ENCODE results near the gene NELFB.
A peak's percentile ranks its signal among the peaks of the same experiment; 100 is the strongest.

The NELFB gene

GRCh38 chr9:137270929-137271695, 16.0 kb downstream of the NELFB start:
- DNase-seq, result peak in 1 of 2 donors; percentile 24

GRCh38 chr9:137271696-137272076, 16.6 kb downstream of the NELFB start:
- DNase-seq, result no peak

- no peak for DNase-seq
These were observed 17.3 kb downstream of the NELFB start for GRCh38 chr9:137272241-137273094.

- no peak for DNase-seq
These were observed 18.0 kb downstream of the NELFB start for GRCh38 chr9:137273095-137273490.

GRCh38 chr9:137273611-137274320, 18.6 kb downstream of the NELFB start:
- DNase-seq, result no peak

- no peak for DNase-seq
These were observed 20.1 kb downstream of the NELFB start for GRCh38 chr9:137275203-137275587.

GRCh38 chr9:137275588-137276472, 20.7 kb downstream of the NELFB start:
- no peak for DNase-seq

GRCh38 chr9:137276473-137277328, 21.6 kb downstream of the NELFB start:
- DNase-seq, result no peak

- peak; percentile 34 to 61 for DNase-seq
These were observed 22.4 kb downstream of the NELFB start, which contains the start of gene TOR4A for GRCh38 chr9:137277329-137278041. Gene TOR4A, plus strand, starts transcription at chr9:137277726. Its CDS starts 964 bp downstream, at chr9:137278690.

GRCh38 chr9:137278061-137278701, 23.1 kb downstream of the NELFB start:
- peak in 1 of 2 donors; percentile 13 for DNase-seq

- DNase-seq, result no peak
These were observed 23.9 kb downstream of the NELFB start for GRCh38 chr9:137278721-137279711.

GRCh38 chr9:137279741-137280473, 24.8 kb downstream of the NELFB start:
- no peak for DNase-seq

- no peak for DNase-seq
These were observed 25.6 kb downstream of the NELFB start for GRCh38 chr9:137280474-137281344.

- DNase-seq, result no peak
These were observed 26.4 kb downstream of the NELFB start for GRCh38 chr9:137281345-137282116.

- DNase-seq, result peak; percentile 24 to 32
These were observed 31.9 kb downstream of the NELFB start for GRCh38 chr9:137286975-137287383.

GRCh38 chr9:137293094-137293481, 38.0 kb downstream of the NELFB start:
- no peak for DNase-seq

Measured in CD4-positive, alpha-beta T cell treated with Interferon alpha-2 for 1 hour (primary cell).